Activated CD4-positive, CD25-positive, alpha-beta regulatory T cell treated with anti-CD3 and anti-CD28 coated beads, Interleukin-2, amount 50 U/mL, for 72 hours (primary cell): ENCODE data around the gene ELOB.

Source experiments
- DNase-seq: peaks from one replicate; pipeline ENCODE4 v3.0.0; 2021

ELOB gene

DNA sequence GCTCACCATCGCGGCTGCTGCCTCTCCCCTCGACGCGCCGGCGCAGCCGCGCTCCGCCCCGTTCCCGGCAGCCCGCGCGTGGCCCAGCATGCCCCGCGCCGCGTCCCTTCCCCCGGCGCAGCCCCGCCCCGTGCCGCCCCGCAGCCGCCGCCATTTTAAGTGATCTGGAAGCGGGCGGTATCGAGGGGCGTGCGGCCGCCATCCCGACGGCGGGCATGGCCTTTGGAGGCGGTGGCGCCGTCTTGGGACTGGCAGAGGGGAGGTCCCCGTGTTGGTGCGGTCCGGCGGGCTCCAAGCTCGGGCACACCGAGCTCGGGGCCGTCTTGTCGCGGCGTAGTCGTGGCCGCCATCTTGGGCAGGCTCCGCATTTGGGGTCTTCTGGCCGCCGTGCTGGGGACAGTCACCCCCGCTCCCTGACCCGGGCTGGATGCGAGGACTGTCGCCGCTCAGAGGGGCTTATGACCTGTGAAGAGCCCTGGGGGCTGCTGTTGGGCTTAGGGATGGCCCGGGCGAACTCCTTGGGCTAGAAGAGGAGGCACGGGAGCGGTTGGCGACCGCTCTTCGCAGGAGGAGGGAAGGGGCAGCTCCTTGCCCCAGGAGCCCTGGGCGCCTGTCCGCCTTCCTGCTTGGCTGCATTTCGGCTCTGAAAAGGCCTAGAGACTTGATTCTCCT lies at the start of gene ELOB:
Gene ELOB, minus strand, starts transcription at position 50 of the 672 bp plus-strand sequence. Its CDS starts 41 bp downstream, at position 9.
- DNase-seq: peak; percentile 92

DNA sequence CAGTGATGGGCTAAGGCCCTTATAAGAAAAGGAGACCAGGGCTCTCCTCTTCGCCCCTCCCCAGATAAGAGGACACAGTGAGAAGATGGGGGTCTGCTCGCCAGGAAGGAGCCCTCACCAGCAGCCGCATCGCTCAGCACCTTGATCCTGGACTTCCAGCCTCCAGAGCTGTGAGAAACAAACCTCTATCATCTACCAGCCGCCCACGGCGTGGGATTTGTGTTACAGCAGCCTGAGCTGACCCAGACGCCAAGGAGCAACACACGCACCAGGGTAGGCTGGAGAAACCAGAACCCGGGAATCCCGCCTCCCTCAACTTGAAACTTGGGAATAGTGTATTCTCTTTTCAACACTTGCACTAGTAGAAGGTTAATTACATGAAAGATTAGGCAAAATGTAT lies 48.8 kb upstream of the ELOB start:
- DNase-seq: no peak

DNA sequence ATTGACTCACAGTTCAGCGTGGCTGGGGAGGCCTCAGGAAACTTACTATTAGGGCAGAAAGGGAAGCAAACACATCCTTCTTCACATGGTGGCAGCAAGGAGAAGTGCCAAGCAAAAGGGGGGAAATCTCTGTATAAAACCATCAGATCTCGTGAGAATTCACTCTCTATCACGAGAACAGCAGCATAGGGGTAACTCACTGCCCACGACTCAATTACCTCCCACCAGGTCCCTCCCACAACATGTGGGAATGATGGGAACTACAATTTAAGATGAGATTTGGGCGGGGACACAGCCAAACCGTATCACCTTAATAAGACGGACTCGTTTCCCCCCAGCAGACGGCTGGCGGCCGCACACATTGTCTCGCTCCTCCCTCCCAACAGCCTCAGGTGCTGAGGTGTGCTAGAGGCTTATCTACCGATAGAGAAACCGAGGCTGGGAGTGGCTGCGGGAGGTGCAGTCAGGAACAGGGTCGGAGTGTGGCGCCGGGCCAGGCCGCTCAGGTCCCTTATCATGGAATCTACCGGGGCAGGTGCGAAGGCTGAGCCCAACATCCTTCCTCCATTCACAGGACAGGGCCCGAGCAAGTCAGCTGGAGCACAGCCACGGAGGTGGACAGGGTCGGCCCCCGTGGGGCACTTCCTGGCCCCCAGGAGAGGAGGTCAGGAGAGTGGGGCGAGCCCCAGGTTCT lies 48.1 kb upstream of the ELOB start:
- DNase-seq: no peak

DNA sequence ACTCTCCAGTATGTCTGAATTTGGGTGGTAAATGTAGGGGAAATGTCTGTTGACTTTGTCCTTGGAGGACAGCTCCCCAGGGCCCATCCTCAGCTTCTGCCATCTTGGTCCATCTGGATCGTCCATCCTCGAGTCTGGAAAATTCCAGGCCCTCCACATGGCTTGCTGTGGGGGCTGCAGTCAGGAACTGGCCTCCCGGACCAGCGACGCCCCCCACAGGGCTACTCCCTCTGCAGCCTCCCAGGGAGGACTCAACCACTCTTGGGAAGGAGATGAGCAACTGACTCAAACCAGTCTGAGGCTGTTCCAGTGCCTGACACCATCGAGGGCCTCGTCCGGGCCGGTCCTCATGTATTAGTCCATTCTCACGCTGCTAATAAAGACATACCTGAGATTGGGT lies 47.5 kb upstream of the ELOB start:
- no peak for DNase-seq

DNA sequence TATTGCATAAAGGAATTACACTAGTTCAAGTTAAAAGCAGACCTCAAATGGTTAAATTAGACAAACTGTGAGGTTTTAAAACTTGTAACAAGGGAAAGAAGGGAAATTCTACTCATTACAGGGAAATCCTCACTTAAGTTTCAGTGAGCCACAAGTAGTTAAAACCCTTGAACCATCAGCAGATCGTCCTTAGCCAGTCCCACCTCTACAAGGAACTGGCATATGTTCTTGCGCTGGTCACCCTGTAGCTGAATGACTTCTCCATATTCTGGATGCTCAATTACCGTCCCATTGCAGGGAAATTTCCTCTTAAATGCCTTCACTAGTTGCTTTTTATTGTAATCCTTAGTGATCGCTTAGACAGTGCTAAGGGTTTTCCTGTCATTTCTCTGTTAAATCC lies 45.4 kb upstream of the ELOB start:
- no peak for DNase-seq

DNA sequence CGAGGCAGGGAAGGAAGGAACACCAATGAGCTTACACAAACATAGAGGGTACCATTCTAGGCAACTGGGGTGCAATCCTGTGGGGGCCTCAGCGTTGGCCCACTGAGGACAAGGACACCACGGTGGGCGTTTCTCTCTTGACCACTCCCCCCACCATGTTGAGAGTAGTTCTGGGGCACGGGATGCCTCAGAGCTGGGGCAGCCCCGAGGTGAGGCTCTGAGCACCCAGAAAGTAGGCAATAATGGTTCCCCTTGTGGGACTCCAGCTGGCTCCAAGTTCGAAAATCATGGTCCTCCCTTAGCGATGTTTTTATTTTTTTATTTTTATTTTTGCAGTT lies 45.0 kb upstream of the ELOB start:
- no peak for DNase-seq

DNA sequence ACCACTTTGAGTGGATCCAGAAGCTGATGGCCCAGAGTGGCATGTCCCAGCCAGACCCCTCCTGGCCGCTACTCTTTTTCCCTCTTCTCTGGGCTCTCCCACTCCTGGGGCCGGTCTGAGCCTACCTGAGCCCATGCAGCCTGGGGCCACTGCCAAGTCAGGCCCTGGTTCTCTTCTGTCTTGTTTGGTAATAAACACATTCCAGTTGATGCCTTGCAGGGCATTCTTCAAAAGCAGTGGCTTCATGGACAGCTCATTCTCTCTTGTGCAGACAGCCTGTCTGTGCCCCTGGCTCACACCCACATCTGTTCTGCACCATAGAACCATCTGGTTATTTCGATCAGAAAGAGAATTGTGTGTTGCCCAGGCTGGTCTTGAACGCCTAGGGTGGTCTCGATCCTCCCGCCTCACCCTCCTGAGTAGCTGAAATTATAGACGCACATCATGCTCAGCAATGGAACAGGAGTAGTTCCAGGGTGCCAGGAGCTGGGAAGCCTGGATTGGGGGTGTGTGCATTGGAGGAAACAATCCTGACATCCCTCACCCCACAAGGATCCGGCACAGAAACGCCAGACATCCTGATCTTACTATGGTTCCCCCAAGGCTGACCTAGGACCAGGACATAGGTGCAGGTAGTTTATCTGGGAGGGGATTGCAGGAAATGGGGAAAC lies 44.5 kb upstream of the ELOB start:
- DNase-seq: no peak

DNA sequence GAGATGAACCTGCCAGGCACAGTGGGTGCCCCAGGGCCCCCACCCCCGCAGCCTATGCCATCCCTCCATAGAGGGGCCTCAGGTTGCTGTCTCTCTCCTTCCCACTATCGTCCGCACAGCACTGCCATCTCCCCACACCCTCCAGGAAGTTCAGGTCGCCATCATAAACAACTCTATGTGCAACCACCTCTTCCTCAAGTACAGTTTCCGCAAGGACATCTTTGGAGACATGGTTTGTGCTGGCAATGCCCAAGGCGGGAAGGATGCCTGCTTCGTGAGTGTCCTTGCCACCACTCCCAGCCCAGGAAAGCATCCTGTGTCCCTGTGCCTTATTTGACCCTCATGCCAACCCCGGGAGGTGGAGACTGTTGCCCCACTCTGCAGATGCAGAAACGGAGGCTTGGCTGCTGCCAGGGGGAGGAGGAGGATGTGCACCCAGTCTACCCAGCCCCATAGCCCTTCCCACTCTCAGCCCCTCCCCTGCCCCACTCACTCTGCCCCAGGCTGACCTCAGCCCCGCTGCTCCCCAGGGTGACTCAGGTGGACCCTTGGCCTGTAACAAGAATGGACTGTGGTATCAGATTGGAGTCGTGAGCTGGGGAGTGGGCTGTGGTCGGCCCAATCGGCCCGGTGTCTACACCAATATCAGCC lies 43.9 kb upstream of the ELOB start:
- no peak for DNase-seq

DNA sequence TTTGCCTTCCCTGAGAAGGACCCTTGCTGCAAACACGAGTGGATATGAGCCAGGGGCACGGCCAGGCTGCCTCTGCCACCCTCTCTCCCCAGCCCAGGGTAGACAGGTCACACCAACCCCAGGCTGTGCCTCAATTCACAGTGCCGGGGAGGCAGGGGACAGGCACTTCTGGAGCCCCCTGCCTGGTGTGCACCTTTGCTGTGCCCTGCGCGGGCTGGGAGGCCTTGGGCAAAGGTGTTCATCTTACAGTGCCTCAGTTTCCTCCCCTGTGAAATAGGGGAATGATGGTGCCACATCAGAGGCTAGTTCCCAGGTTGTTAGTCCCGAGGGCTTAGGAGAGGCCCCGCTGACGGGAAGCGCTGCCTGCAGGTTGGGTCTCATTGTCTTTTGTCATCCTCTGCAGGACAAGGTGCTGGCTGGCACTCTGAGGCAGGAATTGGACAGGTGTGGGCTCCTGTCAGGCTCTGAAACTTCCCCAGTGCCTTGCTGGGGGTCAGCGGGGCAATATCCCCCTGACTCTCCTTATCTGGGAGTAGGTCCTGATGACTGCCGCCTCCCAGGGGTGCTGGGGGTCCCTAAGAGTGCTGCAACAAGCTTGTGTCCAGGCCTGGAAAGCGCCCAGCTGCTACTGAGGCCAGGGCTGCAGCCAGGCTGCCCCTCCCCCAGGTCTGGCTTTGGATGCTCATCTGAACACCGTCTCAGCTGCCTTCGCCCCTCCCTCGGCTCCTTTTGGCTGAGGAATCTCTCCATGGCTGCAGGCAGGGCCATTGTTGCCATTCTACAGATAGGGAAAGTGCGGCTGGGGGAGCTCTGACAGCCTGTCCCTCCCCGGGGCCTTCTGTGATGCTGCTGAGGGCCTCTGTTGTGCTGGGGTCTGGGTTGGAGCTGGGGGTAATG lies 43.1 kb upstream of the ELOB start:
- no peak for DNase-seq

DNA sequence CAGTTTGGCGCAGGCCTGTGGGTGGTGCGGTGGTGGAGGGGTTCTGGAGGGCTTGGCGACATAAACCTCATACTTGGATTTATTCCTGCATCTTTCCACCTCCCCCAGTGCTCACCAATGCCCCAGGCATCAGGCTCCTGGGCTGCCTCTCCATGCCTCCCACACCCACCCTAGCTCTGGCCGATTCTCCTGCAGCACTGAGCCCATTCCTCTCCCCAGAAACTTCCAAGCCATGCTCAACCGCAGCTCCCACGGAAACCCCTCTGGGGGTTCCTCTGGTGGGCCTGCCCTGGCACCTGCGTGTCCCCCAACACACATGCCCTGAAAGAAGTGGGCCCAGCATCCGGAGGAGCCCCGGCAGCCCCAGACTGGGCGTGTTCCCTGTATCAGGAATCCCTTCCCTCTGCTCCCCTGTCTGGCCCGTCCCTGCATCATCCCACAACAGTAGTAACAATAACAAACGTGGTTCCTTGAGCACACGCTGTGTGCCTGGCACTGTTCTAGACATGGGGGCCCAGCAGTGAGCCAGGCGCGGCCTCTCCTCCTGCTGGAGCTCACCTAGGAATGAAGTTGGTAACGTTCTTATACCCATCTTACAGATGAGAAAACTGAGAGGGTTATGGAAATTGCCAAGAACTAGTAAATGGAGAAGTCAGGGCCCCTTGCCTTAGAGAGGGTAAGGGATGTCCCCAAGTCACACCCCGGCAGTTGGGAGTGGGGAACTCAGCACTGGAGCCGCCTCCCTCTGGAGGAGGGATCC lies 42.3 kb upstream of the ELOB start:
- no peak for DNase-seq

DNA sequence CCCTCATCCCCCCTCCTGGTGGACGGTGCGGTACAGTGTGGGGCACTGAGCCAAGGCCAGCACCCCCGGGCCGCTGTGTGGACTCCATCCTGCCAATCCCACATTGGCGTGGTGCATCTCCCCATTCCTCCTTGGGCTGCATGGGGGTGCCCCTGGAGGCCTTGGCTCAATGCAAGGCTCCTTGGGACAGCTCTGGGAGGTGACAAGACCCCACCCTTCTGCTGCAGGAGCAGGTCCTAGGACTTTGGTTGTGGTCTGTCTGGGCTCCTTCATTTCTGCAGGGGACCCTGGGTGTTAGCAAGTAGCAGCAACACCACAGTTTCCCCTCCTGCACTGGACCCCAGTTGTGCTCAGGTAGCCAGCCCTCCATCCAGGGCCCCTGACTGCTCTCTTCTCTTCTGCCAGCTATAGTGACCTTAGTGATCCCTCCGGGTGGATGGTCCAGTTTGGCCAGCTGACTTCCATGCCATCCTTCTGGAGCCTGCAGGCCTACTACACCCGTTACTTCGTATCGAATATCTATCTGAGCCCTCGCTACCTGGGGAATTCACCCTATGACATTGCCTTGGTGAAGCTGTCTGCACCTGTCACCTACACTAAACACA lies 41.3 kb upstream of the ELOB start:
- DNase-seq: no peak

DNA sequence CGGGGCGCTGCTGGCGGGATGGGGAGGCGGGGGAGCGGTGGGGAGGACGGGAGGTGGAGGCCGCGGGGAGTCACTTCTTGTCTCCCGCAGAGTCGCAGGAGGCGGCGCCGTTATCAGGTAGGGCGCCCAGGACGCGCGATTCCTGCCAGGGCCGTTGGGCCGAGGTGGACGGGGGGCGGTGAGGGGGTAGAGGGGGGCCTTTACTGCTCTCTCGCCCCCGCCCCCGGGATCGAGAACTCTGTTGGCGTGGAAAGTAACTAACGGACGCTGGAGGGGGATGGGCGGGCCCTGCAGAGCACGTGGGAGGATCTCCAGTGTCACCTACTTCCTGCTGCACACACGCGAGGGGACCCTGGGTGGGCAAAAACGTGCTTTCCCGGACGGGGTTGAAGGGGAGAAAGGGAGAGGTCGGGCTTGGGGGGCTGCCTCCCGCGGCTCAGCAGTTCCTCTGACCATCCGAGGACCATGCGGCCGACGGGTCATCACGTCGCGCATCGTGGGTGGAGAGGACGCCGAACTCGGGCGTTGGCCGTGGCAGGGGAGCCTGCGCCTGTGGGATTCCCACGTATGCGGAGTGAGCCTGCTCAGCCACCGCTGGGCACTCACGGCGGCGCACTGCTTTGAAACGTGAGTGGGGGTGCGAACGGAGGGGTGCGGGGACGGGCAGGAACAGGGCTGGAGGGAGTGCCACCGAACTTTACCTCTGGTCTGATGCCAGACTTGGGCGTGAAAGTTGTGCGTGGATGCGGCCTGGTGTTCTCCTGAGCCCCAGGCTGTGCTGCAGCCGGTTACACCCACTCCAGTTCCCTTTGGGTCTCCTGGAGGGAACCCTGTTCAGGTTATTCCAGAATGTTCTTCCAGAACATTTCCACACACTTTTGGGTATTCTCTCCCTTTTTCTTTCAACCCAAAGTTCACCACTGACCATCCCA lies 40.5 kb upstream of the ELOB start:
- DNase-seq: no peak

DNA sequence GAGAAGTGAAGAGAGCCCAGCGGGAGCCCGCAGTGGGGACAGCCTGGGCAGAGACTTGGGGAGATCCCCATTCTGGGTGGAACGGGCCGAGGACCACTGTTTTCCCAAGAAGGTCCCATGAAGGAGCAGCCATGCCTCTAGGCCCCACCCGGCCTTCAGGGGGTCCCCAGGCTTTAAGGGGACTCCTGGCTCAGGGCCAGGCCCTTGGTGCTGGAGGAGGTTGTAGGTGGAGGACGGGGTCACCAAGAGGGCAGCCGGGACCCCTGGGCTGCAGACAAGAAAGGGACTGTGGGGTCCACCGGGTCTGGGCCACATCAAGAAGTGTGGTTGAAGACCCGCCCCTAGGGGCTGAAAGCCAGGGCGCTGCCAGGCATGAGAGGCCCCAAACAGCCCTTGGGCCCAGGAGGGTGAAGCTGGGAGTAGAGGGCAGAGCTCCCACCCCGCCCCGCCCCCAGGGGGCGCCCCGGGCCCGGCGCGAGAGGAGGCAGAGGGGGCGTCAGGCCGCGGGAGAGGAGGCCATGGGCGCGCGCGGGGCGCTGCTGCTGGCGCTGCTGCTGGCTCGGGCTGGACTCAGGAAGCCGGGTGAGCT lies 39.8 kb upstream of the ELOB start, which contains the start of gene PRSS21:
Gene PRSS21, plus strand, starts transcription at position 487 of the 589 bp plus-strand sequence. Its CDS starts 32 bp downstream, at position 519.
- DNase-seq: no peak

DNA sequence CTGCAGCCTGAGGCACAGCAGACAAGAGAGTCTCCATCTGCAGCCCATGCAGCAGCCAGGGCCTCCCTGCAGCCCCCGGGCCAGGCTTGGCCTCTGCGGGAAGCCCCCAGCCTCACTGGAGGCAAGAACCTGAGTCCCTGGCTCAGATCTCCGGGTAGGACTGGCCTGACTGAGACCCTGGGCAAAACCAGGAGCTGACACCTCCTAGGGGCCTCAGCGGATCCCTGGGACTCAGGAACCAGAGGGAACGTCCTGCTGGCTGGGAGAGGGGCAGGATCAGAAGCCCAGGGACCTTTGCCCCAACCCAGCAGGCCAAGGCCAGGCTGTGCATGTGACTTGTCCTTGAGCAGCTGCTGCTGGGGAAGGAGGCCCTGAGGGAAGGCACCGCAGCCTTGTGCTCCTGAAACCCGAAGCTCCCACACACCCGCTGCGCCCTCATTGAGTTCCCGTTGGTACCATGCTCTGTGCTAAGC lies 38.3 kb upstream of the ELOB start:
- no peak for DNase-seq

DNA sequence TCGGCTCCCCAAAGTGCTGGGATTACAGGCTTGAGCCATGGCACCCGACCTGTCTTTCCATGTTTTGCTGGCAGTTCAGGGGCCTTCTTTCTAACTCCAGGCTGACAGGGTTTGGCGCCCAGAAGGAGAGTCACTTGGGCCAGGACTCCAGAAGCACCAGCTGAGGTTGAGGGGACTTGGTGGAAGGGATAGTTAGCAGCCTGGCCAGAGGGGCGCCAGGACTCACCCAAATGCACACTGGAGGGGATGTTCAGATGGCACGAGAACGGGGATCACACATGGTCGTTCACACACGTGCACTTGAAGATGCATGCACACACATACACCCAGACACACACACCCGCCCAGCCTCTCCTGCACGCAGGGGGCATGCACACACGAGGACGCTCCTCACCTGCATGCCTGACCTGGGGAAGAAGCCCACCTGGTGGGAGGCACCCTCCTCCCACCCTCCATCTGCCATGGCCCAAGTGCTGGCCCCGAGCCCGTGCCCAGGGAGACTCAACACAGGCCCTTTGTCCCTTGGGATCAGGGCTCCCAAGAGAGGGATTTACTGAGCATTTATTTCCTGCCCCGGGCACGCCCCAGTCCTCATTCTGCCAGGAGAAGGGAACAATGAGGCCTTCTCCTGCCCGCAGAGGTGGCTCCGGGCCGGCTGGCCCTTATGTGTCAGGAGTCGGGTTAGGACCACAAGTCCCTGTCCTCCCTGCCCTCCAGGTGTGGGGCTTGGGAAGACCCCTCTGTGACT lies 37.6 kb upstream of the ELOB start:
- DNase-seq: no peak

DNA sequence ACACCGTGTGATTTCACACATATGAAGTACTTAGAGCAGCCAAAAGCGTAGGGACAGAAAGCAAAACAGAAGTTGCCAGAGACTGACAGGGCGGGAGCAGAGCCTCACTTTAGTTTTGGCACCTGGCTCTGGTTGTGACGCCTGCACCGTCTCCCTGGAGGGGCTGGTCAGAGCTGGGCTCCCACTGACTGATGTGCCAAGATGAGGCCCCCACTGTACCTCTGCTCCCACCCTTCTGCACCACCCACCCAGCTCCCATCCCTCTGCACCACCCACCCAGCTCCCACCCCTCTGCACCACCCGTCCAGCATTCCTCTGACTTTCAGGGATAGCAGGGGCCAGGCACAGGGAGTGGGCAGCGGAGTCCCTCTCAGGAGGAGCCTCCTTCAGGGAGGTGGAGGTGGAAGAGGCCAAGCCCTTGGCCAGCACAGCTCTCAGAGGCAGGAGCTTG lies 36.7 kb upstream of the ELOB start:
- DNase-seq: no peak

DNA sequence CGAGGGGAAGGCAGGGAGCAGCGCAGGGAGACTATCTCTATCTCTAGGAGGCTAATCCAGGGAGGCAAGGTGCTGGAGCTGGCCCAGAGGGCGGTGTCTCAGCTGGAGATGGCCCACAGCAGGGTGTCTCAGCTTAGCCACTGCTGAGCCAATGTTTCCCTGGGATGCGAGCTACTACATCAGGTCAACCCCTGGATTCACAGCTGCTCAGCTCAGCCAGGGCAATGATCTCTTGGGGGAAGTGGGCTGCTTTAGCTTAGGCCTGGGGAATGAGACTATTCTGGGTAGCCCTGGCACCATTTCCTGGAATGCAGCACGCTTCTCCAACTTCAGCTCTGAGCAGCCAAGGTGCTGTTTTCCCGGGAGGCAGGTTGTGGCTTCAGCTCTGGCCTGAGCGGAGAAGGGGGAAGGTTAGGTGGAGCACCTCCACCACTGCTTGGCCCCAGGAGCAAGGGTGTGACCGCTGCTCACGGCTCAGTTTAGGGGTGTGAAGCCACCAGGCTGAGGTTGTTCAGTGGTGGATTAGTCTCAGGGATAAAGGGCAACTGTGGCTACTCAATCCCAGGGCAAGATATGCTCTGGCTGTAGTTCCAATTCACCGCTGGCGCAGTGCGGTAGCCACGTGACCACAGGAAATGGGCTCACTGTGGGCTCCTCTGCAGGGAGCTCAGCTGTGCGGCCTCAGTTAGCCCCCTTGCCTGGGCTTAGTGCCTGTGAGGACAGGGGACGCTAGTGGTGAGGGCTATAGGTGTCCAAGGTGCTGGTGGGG lies 34.8 kb upstream of the ELOB start:
- DNase-seq: no peak

DNA sequence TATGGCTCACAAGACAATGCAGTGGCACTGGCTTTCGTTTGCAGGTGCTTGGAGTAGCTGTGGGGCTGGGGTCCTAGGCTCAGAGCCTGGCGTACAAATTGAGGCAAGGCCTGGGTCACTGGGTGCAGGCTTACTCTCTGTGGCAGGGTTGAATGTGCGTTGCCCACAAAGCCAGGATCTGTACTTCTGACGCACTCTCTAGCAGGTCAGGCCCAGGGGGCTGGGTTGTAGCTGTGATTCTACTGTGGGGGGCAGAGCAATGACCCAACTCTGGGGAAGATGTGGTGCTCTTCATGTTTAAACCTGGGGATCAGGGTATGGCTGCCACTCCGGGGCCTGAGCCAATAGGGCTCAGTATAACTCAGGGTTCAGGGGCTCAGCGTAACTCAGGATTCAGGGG lies 33.6 kb upstream of the ELOB start:
- DNase-seq: no peak
